Stimulated activated CD4-positive, alpha-beta T cell treated with anti-CD3 and anti-CD28 coated beads, Interleukin-2, amount 100 ng/mL, for 48 hours (primary cell): ENCODE results near the gene VDAC2.

Source experiments
- DNase-seq, 2 donors: peaks; one replicate each; pipeline ENCODE4 v3.0.0-alpha.2; 2020

The VDAC2 gene

DNA sequence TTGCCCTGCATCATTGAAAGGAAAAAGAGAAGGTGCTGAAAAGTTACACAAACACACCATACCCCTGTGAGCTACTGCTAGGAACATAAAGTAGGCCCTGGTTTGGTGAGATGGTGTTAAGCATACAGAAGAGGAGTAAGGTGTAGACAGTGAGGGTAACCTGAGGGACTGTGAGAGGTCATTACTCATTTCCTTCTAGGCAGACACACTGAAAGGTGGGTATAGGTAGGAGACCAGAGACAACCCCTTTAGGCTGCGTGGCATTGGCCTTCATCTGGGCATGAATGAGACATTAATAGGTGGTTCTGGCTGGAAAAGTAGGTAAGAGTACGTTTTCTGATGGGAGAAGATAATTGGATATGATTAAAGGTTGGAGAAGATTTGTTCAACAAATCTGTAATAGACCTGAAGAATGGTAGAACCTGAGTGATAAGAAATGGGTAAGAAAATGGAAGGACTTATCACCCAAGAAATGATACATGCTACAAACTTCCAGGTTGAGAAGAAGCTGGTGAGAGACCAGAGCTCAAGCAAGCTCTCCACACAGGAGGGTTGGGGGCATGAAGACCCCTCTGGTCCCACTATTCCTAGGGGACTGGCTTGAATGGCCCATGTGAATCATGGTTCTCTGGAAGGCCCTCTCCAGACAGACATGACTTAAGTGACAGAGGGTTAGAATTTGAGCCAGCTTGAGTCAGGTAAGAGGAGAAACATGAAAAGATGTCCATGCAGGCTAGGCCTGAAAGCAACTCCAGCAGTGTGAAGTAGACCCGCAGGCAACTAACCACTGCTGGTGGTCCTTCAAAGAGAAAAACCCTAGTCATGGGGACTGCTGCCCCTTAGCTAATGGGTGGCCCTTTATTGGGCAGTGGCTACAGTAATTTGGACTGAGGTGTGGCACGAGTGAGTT, 21.3 kb downstream of the VDAC2 start:
- no peak for DNase-seq

DNA sequence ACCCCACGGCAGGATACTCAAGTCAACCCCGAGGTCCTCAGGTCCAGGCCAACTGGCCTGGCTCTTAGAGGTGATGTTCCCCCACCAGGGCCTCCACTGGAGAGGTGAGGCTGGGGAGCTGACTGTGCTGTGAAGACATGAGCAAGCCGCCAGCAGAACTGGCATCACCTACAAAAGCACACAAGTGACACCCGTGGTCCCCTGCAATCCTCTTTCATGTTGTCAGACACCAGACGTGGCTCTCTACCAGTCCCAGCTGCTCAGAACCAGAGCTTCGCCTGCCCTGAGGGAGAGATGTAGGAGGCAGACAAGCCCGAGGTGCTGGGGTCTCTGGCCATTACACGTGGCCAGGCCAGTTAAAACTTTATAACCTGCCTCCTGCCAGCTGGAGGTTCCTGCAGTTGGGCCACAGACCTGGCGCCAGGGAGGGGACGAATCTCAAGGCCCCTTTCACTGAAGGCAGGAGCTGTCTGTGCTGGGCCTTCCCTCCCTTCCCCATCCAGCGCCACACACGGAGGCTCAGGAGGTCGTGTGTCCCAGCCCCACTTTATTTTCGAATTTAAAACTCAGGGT, 22.9 kb downstream of the VDAC2 start:
- no peak for DNase-seq

DNA sequence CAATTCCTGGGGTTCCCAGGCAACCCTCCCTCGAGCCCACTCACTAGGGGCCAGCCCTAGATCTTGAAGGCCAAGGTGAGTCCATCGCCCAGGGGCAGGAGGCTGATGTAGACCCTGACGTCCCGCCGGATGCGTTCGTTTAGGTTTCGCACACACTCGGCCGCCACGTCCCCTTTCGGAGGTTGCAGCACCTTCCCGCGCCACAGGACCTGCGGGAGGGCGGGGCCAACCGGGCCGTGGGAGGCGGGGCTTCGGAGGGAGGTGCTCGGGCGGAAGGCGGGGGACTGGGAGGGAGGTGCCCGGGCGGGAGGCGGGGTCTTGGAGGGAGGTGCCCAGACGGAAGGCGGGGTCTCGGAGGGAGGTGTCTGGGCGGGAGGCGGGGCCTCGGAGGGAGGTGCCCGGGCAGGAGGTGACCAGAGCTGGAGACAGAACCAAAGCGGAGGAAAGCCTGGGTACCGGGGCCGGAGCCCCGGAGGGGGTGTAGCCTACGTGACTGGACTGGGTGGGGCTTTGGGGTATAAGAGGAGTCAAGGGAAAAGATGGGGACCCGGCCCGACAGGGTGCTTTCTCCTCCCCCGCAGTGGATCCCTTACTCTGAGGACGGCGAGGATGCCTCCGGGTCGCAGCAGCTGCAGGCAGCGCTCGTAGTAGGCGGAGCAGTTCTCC, 23.6 kb downstream of the VDAC2 start:
- peak; percentile 97 to 99 for DNase-seq

DNA sequence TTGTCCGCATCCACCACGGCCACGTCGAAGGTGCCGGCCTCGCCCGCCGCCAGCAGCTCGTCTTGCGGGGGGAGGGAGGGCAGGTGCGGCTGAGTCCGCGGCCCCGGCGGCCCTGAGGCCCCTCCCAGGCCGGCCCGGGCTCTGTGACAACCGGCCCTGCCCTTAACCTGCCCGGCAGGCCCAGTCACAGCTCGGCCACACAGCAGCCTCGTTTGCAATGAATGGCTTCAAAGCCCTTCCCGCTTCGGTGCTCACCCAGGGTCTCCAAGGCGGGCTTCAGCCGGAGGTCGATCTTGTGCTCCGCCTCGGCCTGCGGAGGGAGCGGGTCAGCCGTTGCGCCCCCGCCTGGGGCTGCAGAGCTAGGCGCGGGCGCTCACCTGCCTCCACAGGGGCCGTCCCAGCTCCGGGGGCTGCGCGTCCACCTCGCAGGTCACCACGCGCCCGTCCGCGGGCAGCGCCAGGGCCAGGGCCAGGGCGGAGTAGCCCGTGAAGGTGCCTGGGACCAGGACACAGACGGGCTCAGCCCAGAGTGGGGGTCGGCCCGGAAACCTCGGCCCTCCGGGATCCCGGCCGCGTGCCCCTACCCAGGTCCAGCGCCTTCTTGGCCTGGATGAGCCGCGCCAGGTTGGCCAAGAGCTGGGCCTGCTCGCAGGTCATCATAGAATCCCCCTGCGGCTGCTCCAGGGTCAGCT, 24.2 kb downstream of the VDAC2 start:
- DNase-seq = peak in 1 of 2 donors; percentile 22

DNA sequence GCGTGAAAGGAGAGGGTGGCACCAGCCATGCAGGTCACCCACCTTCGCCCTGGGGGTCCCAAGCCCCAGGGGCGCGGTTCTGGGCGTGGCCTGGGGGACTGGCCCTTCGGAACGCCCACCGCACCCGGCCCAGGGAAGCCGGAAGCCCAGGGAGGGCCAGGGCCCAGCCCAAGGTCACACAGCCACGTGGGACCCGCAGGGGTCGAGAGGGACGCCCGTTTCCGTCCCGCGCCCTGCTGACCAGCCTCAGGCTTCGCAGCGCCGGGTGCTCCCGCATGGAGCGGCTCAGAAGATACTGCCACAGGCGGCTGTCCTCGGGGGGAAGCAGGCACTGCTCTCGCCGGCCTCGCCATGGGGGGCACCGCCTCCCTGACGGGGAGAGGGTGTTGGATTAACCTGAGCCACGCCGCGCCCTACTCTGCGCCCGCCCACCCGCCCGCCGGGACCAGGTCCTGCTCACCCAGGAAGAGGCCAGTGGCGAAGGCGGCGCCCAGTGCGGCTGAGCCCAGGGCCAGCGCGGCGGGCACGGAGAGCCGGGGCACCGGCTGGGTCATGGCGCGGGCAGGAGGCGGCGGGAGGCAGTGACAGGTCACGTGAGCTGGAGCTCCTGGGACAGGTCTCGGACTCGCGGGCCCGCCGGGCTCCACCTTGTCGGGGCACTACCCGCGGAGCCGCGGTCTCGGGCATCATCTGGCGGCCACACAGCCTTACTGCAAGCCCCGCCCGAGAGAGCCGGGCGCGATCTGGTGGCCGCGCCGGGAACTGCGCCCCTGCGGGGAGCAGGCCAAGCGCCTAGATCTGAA, 25.0 kb downstream of the VDAC2 start, which contains the start of gene COMTD1:
Gene COMTD1, minus strand, starts transcription at position 583 of the 803 bp plus-strand sequence. Its CDS starts 29 bp downstream, at position 554.
- DNase-seq = peak; percentile 95 to 96

DNA sequence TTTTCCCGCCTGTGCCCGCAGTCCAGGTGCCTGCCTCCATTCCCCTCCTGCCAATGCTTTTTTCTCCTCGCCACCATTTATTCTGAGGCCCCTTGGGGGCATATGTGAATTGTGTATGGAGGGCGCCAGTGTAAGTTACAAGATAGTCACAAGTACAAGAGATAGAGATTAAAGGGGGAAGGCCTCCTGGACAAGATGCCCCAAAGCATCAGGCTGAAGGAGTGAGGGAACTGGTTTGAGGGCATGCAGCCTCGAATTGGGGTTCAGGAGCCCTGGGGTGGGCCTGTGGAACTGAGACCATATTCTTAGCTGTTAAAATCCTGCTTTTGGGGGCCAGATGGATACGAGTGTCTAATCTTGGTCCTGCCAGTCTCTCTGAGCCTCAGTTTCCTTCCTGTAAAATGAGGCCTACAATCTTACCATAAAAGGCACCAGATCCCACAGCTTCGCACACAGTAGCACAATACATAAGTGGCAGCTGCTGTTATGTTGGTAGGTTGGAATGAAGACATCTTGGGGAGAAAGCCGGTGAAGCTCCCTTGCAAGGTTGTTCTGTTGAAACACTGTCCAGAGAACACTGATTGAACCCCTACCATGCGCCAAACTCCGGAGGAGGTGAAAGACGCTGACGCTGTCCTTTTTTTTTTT, 25.7 kb downstream of the VDAC2 start:
- DNase-seq = no peak

DNA sequence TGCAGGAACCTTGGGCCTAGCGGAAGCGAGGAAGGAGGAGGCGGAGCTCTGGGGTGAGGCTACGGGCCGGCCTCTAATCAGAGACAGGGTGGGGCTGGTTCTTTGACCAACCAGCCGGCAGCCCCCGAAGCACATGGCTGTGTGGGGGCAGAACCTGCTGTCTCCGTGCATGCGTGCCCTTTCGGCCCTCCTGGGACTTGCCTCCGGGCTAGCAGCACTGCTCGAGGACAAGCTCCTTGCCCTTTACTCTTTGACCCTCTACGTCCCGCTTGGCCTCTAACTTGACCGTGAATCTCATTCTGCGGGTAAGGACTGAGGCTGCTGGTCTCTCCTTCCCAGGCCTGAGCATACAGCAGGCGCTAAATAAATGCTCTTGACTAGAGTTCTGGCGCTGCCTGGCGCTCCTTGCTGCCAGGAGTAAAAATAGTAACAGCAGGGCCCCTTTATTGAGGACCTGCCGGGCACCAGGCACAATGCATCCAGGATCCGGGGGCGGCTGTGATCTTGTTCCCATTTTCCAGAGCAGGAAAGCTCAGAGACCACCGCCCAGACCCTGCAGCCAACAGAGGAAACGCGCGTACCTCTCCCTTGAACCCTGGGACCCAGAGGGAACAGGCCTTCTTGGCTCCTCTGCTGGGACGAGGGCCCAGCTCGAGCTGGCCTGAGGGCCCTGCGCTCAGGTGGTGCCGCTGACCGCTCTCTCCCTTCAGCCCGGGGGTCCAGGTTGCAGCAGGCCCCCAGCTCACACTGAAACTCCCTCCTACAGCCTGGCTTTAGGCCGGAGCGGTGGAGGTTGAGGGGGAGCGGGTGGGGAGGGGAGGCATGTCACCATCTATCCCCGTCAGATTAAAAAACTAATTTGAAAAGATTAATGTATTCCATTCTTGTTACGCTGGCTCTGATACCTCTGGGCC, 27.8 kb downstream of the VDAC2 start:
- DNase-seq = no peak

DNA sequence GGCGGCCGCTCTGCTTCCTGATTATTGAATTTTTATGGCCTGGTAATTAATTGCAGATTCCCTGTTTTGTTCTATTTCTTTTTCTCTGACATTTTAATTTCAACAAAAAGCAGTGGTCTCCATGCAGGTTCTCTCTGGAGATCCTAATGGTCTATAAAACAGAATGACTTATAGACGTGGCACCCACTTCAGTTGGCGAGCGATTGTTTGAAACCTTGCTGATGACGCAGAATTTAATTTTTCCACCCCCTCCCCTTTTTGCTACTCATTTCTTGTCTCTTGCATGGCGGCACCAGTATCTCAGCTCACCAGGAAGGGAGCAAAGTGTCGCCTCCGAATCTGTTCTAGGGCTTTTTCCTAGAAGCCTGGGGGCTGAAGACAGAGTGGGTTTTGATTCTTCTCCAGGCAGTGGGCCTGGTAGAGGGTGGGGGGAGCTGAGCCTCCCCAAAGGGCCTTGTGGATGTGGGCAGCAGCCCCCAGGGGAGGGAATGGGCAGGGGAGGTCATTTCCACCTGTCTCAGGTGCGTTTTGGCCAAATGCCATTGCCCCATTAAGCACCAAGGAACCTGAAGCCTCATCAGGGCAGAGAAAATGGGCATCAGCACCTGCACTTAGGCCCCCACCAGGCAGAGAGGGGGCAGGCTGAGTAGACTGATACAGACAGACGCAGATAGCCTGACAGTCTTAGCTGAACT, 28.6 kb downstream of the VDAC2 start:
- no peak for DNase-seq

DNA sequence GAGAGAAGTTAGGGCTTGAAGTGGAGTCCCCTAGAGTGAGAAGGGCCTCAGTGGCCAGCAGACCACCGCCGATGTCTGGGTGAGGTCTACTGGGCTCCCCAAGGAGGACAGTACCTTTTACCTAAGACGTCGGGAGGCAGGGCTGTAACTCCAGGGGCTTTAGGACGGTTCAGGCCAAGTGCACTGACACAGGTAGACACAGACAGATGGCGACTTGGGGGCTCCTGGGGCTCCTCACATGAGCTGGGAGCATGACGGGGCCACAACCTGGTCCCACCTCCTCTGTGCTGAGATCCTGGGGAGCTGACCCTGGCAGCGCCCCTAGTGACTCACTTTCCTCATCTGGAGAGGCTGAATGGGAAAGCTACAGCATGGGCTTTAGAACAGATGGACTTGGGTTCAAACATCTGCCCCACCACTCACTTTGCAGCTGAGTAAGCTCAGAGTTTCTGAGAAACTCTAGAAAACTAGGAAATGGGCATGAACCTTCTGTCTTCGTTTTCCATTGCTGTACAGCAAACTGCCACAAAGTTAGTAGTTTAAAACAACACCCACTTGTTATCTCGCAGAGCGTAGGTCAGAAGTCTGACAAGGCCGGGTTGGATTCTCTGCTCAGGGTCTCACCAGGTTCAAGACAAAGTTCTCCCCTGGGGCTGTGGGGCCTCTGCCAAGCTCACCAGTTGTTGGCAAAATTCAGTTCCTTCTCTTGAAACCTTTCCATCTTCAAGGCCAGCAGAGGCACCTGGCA, 29.9 kb downstream of the VDAC2 start:
- DNase-seq = no peak

DNA sequence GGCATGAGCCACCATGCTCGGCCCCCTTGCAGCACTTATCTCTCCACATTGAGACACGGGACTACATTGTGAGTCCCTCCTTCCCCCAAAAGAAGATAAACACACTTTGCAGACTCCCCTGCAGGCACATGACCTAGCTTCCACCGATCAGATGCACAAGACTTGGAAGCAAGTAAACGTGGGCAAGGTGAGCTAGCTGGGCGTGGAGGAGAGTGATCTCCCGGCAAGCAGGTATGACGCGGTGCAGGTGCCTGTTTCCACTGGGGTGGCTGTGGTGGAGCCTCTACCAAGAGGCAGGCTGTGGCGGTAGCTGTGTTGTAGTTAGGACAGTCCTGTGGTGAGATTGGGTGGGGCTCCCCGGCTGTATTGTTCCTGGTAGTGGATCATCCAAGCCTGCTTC, 32.8 kb downstream of the VDAC2 start:
- no peak for DNase-seq

DNA sequence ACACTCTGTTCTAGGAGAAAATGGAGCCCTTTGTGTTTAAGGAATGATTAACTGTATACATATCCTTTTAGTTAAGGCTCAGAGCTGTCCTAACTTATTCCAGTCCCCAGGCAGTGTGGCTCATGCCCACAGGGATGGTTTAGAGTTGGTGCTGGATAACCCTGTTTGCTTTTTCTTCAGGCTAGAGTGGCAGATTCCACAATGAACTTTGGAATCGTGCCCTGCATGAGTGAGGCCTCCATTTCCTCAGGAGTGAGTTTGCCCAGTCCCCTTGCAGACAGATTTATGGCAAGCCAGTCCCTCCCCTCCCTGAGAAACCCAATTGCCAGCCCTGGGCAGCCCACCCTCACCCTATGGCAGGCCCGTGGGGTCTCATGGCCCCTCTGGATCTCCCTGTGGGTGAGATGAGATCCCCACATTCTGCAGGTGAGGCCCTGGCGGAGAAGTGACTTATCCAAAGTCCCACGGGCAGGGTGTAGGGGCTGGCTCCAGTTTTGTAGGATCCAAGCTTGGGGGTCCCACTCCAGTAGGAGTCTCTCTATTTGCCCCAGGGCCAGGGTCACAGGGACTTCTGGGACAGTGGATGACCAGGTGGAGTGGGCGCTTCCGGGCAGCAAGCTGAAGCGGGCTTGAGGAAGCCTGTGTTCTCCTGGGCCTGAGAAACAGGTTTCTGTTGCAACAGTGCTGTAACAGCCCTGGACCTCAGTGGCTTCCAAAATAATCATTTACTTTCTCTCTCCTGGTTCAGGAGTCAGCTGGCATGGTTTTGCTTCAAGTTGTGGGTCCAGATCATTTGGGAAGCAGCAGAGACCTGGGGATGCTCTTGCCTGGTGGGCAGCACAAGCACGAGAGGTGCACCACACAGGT, 34.1 kb downstream of the VDAC2 start:
- DNase-seq = no peak

DNA sequence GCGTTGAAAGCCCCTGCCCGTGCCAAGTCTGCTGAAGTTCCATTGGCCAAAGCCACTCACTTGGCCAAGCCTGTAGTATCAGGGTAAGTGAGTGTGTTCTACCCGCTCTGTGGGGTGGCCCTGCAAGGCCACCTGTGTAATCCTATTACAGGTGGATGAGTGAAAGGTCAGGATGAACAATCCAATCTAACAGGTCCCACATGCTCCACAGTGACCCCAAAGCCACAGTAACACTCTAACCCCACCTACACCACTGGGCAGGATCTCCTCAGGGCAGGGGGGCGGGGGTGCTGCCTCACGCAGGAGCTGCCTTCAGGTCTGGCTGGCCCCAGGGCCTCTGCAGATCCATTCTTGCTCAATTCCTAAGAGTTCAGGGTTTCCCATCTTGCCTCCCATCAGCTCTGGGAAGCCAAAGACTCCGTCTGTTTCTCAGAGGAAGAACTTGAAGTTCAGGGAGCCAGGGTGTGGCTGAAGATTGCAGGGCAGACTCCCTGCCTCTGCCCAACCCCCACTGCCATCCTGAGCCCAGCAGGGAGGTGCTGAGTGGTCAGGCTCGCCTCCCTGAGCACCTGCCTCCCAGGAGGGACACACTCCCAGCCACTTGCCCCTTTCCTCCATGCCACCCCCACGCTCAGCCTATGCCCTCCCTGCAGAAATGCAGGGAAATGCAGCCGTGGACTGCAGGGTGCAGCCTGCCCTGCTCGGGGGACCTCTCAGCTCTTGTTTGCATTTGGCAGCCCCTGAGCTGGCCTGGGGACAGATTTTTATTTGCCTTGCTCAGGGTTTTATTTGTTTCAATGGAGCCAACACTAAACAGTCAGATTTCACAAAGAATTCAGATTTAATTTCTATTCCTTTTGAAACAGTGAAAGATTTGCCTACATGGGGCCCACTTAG, 35.0 kb downstream of the VDAC2 start:
- DNase-seq = no peak

DNA sequence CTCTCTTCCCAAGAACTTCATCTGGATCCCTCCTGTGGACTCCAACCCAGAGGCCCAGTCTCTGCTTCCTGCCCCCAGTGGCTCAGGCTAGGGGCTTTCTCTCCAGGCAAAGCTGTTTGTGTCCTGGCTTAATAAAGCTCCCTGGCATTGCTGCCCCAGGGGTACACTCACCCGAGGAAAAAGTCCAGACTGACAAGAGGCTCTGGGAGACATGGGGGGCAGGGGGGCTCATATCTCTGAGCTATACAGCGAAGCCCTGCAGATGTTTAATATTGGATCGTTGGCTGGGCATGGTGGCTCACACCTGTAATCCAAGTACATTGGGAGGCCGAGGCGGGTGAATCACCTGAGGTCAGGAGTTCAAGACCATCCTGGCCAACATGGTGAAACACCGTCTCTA, 35.9 kb downstream of the VDAC2 start:
- DNase-seq = no peak

DNA sequence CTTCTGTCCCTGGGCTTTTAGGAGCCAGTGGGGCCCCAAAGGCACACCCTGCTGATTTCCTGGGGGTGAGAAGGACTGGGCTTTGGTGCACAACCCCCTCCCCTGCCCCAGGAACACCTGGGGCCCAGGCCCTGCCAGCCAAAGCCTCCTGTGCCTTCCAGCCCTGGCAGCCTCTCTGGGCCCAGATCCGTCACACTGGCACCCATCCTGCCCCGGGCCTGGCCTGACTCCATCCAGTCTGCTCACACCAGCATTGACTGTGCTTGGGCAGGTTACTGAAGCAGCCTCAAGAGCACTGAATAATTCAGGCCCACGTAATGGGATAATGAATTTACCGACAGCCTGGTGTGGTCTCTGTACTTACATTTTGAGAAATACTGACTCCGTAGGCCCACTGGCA, 37.2 kb downstream of the VDAC2 start:
- no peak for DNase-seq

DNA sequence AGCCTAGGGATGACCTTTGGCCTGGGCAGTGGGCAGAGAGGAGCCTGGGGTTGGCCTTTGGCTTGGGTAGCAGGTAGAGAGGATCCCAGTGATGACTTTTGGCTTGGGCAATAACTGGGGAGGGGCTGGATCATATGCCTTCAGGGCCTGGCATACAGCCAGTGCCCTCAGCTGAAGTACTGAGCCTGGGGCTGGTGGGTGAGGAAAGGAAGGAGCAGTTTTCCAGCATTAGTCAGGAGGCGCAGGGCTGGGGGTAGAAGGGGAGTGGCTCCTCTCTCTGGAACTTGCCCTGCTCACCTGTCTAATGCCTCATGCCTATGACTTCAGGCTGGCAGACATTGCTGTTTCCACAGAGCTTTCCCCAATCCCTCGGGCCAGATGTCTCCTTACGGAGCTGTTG, 40.3 kb downstream of the VDAC2 start:
- DNase-seq = no peak

DNA sequence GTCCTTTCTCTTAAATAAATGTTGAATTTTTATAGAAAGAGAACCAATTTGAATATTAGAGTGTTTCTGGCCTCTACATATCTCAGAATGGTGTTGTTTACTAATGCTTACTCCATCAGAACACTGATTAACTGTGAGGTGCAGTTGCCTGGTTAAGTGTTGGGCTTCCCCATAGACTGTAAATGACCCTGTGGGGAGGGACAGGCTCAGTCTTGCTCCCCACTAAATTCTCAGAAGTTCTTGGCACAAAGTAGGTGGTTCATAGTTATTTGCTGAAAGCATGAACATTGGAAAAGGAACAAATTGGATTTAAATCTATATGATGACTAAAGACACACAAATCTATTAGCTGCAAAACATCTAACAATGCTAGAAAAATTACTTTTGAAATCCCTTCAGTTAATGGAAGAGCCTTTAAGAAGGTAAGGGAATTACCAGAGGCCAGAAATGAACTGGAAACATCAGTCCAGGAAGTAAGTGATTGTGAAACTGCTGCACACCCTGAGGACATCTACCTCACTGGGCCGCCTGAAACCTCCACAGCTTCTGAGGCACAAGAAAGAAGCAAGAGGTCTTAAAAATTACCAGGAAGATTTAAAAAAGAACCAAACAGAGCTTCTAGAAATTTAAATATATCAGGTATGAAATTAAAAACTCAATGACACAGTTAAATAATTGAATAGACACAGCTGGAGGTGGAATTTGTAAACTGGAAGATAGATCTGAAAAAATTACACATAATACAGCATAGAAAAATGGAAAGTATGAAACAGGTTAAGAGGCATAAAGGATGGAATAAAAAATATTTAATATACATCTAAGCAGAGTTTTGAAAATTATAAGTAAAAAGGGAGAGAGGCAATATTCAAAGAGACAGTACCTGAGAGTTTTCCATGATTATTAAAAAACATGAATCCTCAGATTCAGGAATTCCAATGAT, 43.0 kb downstream of the VDAC2 start:
- no peak for DNase-seq
